DOHH2 (cell line): ENCODE results near the gene ITGAE.

Source experiments
- H3F3A ChIP-seq: fragments of 200-600 bp; sonication (generic), shearing (Covaris generic); 2 replicates; pipeline ENCODE4 v1.6.0; 2016; ENCODE audit warnings: antibody characterized with exemption, mild to moderate bottlenecking; ENCODE audit not compliant: control insufficient read depth, insufficient read depth
- H3K27ac ChIP-seq: fragments of 200-600 bp; sonication (generic); 2 replicates; pipeline ENCODE4 v1.5.1; 2014; ENCODE audit warnings: low read depth, mild to moderate bottlenecking, low read length, moderate library complexity
- H3K27me3 ChIP-seq: fragments of 200-600 bp; sonication (generic); 2 replicates; pipeline ENCODE4 v1.6.1; 2014; ENCODE audit warnings: mild to moderate bottlenecking, low read length, mixed read lengths; ENCODE audit not compliant: control insufficient read depth
- H3K36me3 ChIP-seq: fragments of 200-600 bp; sonication (generic); 2 replicates; pipeline ENCODE4 v1.6.1; 2014; ENCODE audit warnings: mild to moderate bottlenecking, low read length, moderate library complexity, mixed read lengths; ENCODE audit not compliant: control insufficient read depth
- H3K4me1 ChIP-seq: fragments of 200-600 bp; sonication (generic); 2 replicates; pipeline ENCODE4 v1.6.1; 2014; ENCODE audit warnings: mild to moderate bottlenecking, low read length, mixed read lengths; ENCODE audit not compliant: control insufficient read depth
- H3K4me2 ChIP-seq: fragments of 200-600 bp; sonication (generic); 2 replicates; pipeline ENCODE4 v1.6.0; 2014; ENCODE audit warnings: mild to moderate bottlenecking, low read length, moderate library complexity
- H3K4me3 ChIP-seq: fragments of 200-600 bp; sonication (generic); 2 replicates; pipeline ENCODE4 v1.5.1; 2014; ENCODE audit warnings: mild to moderate bottlenecking, low read length, mixed read lengths
- H3K79me2 ChIP-seq: fragments of 200-600 bp; sonication (generic); 2 replicates; pipeline ENCODE4 v1.6.1; 2014; ENCODE audit warnings: mild to moderate bottlenecking, low read length, mixed read lengths; ENCODE audit not compliant: control insufficient read depth
- H3K9me2 ChIP-seq: fragments of 200-600 bp; sonication (generic); replicated peaks from 2 replicates; pipeline ENCODE4 v1.6.1; 2014; ENCODE audit warnings: mild to moderate bottlenecking, low read length, mixed read lengths; ENCODE audit not compliant: control insufficient read depth
- H3K9me3 ChIP-seq: fragments of 200-600 bp; sonication (generic); 2 replicates; pipeline ENCODE4 v1.6.1; 2014; ENCODE audit warnings: antibody characterized with exemption, low read length, mixed read lengths; ENCODE audit not compliant: control insufficient read depth, insufficient read depth
- H4K20me1 ChIP-seq: fragments of 200-600 bp; sonication (generic); 2 replicates; pipeline ENCODE4 v1.6.0; 2014; ENCODE audit warnings: low read depth, mild to moderate bottlenecking, antibody characterized with exemption, low read length, moderate library complexity; ENCODE audit not compliant: control insufficient read depth, insufficient read depth
- CTCF ChIP-seq: fragments of 200-600 bp; sonication (generic); IDR thresholded peaks from one replicate; pipeline ENCODE4 v1.5.1; 2014; ENCODE audit warnings: antibody characterized with exemption, mild to moderate bottlenecking, low read depth, low read length; ENCODE audit not compliant: poor library complexity, severe bottlenecking
- EZH2phosphoT487 ChIP-seq: fragments of 200-600 bp; sonication (generic); IDR thresholded peaks from 2 replicates; pipeline ENCODE4 v1.6.1; 2017; ENCODE audit warnings: borderline replicate concordance, mild to moderate bottlenecking, antibody characterized with exemption, low read length, moderate library complexity, mixed read lengths

The ITGAE gene

GRCh38 chr17:3667366-3668278 lies 133.4 kb downstream of the ITGAE start:
- TF ChIP-seq EZH2phosphoT487 (no peak), CTCF (peak; percentile 23)
- Histone ChIP-seq H3K4me3 (peak overlapping the region; percentile 94), H4K20me1 (peaks cover 4% of the 10 kb centered on the region; the same call in 1 of the 2 replicates), H3K27ac (no peak overlapping the region), H3F3A (peaks cover 15% of the 10 kb centered on the region), H3K4me1 (peaks cover 19% of the 10 kb centered on the region), H3K9me3 (no peaks in the 10 kb centered on the region), H3K36me3 (peaks cover 32% of the 10 kb centered on the region), H3K9me2 (no peaks in the 10 kb centered on the region), H3K4me2 (peak overlapping the region; percentile 78), H3K79me2 (peaks cover 45% of the 10 kb centered on the region), H3K27me3 (no peaks in the 10 kb centered on the region)

GRCh38 chr17:3666516-3666915 lies 134.5 kb downstream of the ITGAE start:
- Histone ChIP-seq H3K27me3 (no peaks in the 10 kb centered on the region), H3F3A (peaks cover 4% of the 10 kb centered on the region), H3K4me2 (no peak overlapping the region), H3K36me3 (peaks cover 22% of the 10 kb centered on the region), H3K9me2 (no peaks in the 10 kb centered on the region), H4K20me1 (peaks cover 4% of the 10 kb centered on the region; the same call in 1 of the 2 replicates), H3K4me1 (peaks cover 19% of the 10 kb centered on the region), H3K9me3 (no peaks in the 10 kb centered on the region), H3K4me3 (no peak overlapping the region), H3K27ac (no peak overlapping the region), H3K79me2 (peaks cover 35% of the 10 kb centered on the region)
- no peak for TF ChIP-seq EZH2phosphoT487
- no peak for TF ChIP-seq CTCF

GRCh38 chr17:3665834-3666233 lies 135.2 kb downstream of the ITGAE start:
- Histone ChIP-seq H3K4me3 (no peak overlapping the region), H3F3A (no peaks in the 10 kb centered on the region), H3K36me3 (peaks cover 18% of the 10 kb centered on the region), H3K9me2 (no peaks in the 10 kb centered on the region), H3K4me2 (no peak overlapping the region), H3K27me3 (no peaks in the 10 kb centered on the region), H4K20me1 (peaks cover 4% of the 10 kb centered on the region; the same call in 1 of the 2 replicates), H3K4me1 (peaks cover 19% of the 10 kb centered on the region), H3K79me2 (peaks cover 29% of the 10 kb centered on the region), H3K9me3 (no peaks in the 10 kb centered on the region), H3K27ac (no peak overlapping the region)
- TF ChIP-seq CTCF: no peak
- TF ChIP-seq EZH2phosphoT487: no peak
